Natural killer cell (primary cell): ENCODE results near the gene CLEC18A. TPM values are rescaled to one million over a fixed set of nuclear protein-coding genes. Genes with fewer than 3 reads are reported as not detected.

ENCODE experiments used
- ATAC-seq, 3 donors: fragments of 150-1000 bp in 2 of 3; fragments of 200-7000 bp in 1 of 3; cut with Tn5 transposase; 1 replicate in 1 of 3; 2 replicates in 2 of 3; pipeline ENCODE4 v1.10.0; 2021; ENCODE audit warnings: mild to moderate bottlenecking in 2 of 3, moderate library complexity in 2 of 3
- DNase-seq, 2 donors: peaks; one replicate each; pipeline versions ENCODE4 v3.0.0 to v3.0.0-alpha.2; 2013 to 2021; ENCODE audit warnings: mixed read lengths in 1 of 2
- H3K27ac ChIP-seq: one replicate; pipeline ENCODE4 v1.5.1; 2013; ENCODE audit warnings: mild to moderate bottlenecking, low read length
- H3K27me3 ChIP-seq: one replicate; pipeline ENCODE4 v1.6.1; 2013; ENCODE audit warnings: low read length; ENCODE audit not compliant: control insufficient read depth, insufficient read depth
- H3K36me3 ChIP-seq: one replicate; pipeline ENCODE4 v1.6.1; 2013; ENCODE audit warnings: low read length; ENCODE audit not compliant: control insufficient read depth, insufficient read depth
- H3K4me1 ChIP-seq: one replicate; pipeline ENCODE4 v1.6.1; 2013; ENCODE audit warnings: low read length; ENCODE audit not compliant: control insufficient read depth, insufficient read depth
- H3K4me3 ChIP-seq: one replicate; pipeline ENCODE4 v1.5.1; 2013; ENCODE audit warnings: low read length
- H3K9me3 ChIP-seq: one replicate; pipeline ENCODE4 v1.6.1; 2013; ENCODE audit warnings: low read length; ENCODE audit not compliant: control insufficient read depth, insufficient read depth
- H3K27ac Mint-ChIP-seq, 2 donors: one replicate each; pipeline ENCODE4 v1.8.0; 2022; ENCODE audit warnings: mild to moderate bottlenecking in 2 of 2, mixed read lengths in 2 of 2, moderate library complexity in 1 of 2
- H3K27me3 Mint-ChIP-seq, 2 donors: one replicate each; pipeline ENCODE4 v1.8.0; 2022; ENCODE audit warnings: low read depth in 2 of 2, mixed read lengths in 2 of 2
- H3K36me3 Mint-ChIP-seq: one replicate; pipeline ENCODE4 v1.8.0; 2022; ENCODE audit warnings: mixed read lengths
- H3K4me1 Mint-ChIP-seq, 2 donors: one replicate each; pipeline ENCODE4 v1.8.0; 2022; ENCODE audit warnings: mixed read lengths in 2 of 2
- H3K4me3 Mint-ChIP-seq: one replicate; pipeline ENCODE4 v1.8.0; 2022; ENCODE audit warnings: mild to moderate bottlenecking, moderate library complexity, mixed read lengths
- H3K9me3 Mint-ChIP-seq, 2 donors: one replicate each; pipeline ENCODE4 v1.8.0; 2022; ENCODE audit warnings: mixed read lengths in 2 of 2
- WGBS: methylation state at CpG from one replicate; pipeline ENCODE4 v1.1.7; 2013; ENCODE audit warnings: missing lambda C conversion rate; ENCODE audit not compliant: insufficient coverage; 5-methylcytosine and 5-hydroxymethylcytosine counted together
- intact Hi-C: fragments of 100-400 bp; cut with micrococcal nuclease; formaldehyde crosslinking; loops from one replicate; pipeline ENCODE4 v1.14.2; 2022
- total RNA-seq, 4 donors: library from RNA; stranded (reverse); fragments of 120-200 nt in 1 of 4; gene quantifications; one replicate each; pipeline versions ENCODE4 v1.2.3 to v1.2.4, GENCODE V29; 2013 to 2022
- TF ChIP-seq, protein P1 (sequence below): fragments of 200-600 bp; IDR thresholded peaks from one replicate; pipeline ENCODE4 v1.8.0; 2022; ENCODE audit warnings: antibody characterized with exemption

Gene CLEC18A
- total RNA-seq, 3 donors from 2014 or later (not counting 1 experiment from before 2014, with no cell fraction given): 2.3 to 2.7 (median 2.4) TPM

GRCh38 chr16:69931631-69932030 lies 19.5 kb upstream of the CLEC18A start:
- no peak overlapping the region for H3K4me3 ChIP-seq
- peaks cover 2% of the 10 kb centered on the region for H3K36me3 Mint-ChIP-seq
- no peaks in the 10 kb centered on the region for H3K9me3 Mint-ChIP-seq
- TF ChIP-seq, protein P1, sequence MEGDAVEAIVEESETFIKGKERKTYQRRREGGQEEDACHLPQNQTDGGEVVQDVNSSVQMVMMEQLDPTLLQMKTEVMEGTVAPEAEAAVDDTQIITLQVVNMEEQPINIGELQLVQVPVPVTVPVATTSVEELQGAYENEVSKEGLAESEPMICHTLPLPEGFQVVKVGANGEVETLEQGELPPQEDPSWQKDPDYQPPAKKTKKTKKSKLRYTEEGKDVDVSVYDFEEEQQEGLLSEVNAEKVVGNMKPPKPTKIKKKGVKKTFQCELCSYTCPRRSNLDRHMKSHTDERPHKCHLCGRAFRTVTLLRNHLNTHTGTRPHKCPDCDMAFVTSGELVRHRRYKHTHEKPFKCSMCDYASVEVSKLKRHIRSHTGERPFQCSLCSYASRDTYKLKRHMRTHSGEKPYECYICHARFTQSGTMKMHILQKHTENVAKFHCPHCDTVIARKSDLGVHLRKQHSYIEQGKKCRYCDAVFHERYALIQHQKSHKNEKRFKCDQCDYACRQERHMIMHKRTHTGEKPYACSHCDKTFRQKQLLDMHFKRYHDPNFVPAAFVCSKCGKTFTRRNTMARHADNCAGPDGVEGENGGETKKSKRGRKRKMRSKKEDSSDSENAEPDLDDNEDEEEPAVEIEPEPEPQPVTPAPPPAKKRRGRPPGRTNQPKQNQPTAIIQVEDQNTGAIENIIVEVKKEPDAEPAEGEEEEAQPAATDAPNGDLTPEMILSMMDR: no peak
- no peak for DNase-seq
- 97% methylated on average over 13 of the region's 13 CpGs for WGBS
- H3K9me3 ChIP-seq: no peaks in the 10 kb centered on the region
- no peak for ATAC-seq
- no peaks in the 10 kb centered on the region for H3K4me1 Mint-ChIP-seq
- H3K36me3 ChIP-seq: peaks cover 70% of the 10 kb centered on the region
- intact Hi-C loops: loop anchor here (5.0 kb wide), 1 partner anchor 134 kb away; no protein-coding TSS in a partner anchor
- H3K27me3 ChIP-seq: no peaks in the 10 kb centered on the region
- H3K27me3 Mint-ChIP-seq: no peaks in the 10 kb centered on the region
- no peaks in the 10 kb centered on the region for H3K4me1 ChIP-seq
- H3K4me3 Mint-ChIP-seq: no peak overlapping the region
- H3K27ac Mint-ChIP-seq: no peak overlapping the region
- H3K27ac ChIP-seq: no peak overlapping the region

DNA sequence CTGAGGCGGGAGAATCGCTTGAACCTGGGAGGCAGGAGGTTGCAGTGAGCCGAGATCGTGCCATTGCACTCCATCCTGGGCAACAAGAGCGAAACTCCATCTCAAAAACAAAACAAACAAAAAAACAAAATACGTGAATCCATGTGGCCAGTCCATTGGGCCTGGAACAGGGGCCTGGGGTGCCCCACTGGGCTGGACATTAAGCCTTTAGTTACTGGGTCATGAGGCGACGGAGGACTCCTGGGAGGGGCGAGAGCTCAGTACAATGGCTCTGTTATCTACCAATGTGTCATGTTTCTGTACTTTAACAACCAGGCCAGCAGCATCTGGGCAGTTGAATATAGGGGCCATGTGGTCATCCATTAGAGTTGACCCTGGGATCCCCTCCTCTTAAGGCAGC lies 18.9 kb upstream of the CLEC18A start:
- intact Hi-C loops: loop anchor here (5.0 kb wide), 1 partner anchor 135 kb away; no protein-coding TSS in a partner anchor
- no peaks in the 10 kb centered on the region for H3K9me3 ChIP-seq
- H3K27ac Mint-ChIP-seq: no peak overlapping the region
- no peak for DNase-seq
- H3K4me3 Mint-ChIP-seq: no peak overlapping the region
- H3K27me3 Mint-ChIP-seq: no peaks in the 10 kb centered on the region
- H3K36me3 ChIP-seq: peaks cover 75% of the 10 kb centered on the region
- no peaks in the 10 kb centered on the region for H3K4me1 ChIP-seq
- no peak overlapping the region for H3K27ac ChIP-seq
- H3K4me3 ChIP-seq: no peak overlapping the region
- no peaks in the 10 kb centered on the region for H3K36me3 Mint-ChIP-seq
- TF ChIP-seq, protein P1: no peak
- no peaks in the 10 kb centered on the region for H3K27me3 ChIP-seq
- no peaks in the 10 kb centered on the region for H3K9me3 Mint-ChIP-seq
- no peaks in the 10 kb centered on the region for H3K4me1 Mint-ChIP-seq
- 88% methylated on average over 9 of the region's 9 CpGs for WGBS
- ATAC-seq: no peak

GRCh38 chr16:69932691-69933392 lies 18.3 kb upstream of the CLEC18A start:
- Histone ChIP-seq H3K4me1 (no peaks in the 10 kb centered on the region), H3K36me3 (peaks cover 80% of the 10 kb centered on the region), H3K27ac (no peak overlapping the region), H3K4me3 (no peak overlapping the region), H3K27me3 (no peaks in the 10 kb centered on the region), H3K9me3 (no peaks in the 10 kb centered on the region)
- Mint-ChIP-seq H3K36me3 (no peaks in the 10 kb centered on the region), H3K9me3 (no peaks in the 10 kb centered on the region), H3K4me1 (no peaks in the 10 kb centered on the region), H3K27me3 (no peaks in the 10 kb centered on the region), H3K27ac (no peak overlapping the region), H3K4me3 (no peak overlapping the region)
- WGBS: 73% methylated on average over 27 of the region's 27 CpGs
- TF ChIP-seq, protein P1: no peak
- peak; percentile 21 to 55 (median 41) for ATAC-seq
- no peak for DNase-seq
- intact Hi-C loops: loop anchor here (5.0 kb wide), 1 partner anchor 136 kb away; no protein-coding TSS in a partner anchor
